Measurements from ENCODE around the gene PROM1. TPM values are rescaled to one million over a fixed set of nuclear protein-coding genes. Genes with fewer than 3 reads are reported as not detected.

Gene PROM1
- total RNA-seq, 1 experiment from 2014 or later = not detected

DNA sequence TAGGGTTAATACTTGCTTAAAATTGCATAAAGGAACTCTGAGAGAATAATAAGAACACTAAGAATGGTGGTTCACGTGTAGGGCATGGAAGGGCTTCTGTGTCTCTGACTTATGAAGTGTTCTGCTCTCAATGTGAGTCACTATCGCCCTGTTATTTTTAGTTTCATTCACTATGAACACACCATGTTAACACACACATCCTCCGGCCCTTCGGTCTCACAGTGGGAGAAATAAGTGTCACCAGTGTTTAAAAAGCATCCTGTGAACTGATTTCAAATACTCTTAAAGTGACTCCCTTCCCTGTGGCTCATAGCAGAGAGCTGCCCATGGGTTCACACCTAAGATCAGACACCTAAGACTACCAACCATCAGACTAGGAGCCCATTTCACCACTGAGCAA is 87.0 kb downstream of the PROM1 start:
- H3K79me2 ChIP-seq (ENCODE audit: low read length) = no peaks in the 10 kb centered on the region

DNA sequence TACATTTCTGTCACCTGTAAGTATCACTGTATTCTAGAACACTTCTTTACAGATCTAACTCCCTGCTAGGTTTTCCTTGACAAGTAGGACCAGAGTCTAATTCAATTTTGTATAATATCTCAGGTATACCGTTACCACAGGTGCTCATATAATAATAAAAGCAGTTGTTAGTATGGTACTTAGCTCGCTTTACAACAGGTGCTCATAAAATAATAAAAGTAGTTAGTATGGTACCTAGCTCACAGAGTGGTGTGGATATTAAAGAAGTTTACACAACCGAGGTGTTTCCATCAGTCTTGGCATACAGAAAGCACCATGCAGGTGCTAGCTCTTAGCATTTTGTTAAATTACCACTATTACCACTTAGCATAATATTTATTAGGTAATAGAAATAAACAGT is 88.0 kb downstream of the PROM1 start:
- H3F3A ChIP-seq (ENCODE audit: low read length, unreplicated experiment) = no peaks in the 10 kb centered on the region
- no peak overlapping the region for H3K4me3 ChIP-seq (ENCODE audit: low read length)
- no TSS peak for BruUV-seq (replicated peaks)
- POLR2A ChIA-PET (ENCODE audit: unreplicated experiment) = no interaction called here
- no peak overlapping the region for H3K27ac ChIP-seq (ENCODE audit: low read length)
- no peak overlapping the region for H3K9ac ChIP-seq (ENCODE audit: low read length)
- no peaks in the 10 kb centered on the region for H4K20me1 ChIP-seq (ENCODE audit: low read length)
- intact Hi-C loops (cut with micrococcal nuclease) = no loop called here
- CTCF ChIA-PET = no interaction called here
- H2AFZ ChIP-seq (ENCODE audit: low read length) = no peak overlapping the region
- no peaks in the 10 kb centered on the region for H3K79me2 ChIP-seq (ENCODE audit: low read length)
- no peak overlapping the region for H3K4me2 ChIP-seq (ENCODE audit: low read length)
- DNase-seq (no peak), ATAC-seq (no peak)
- no peaks in the 10 kb centered on the region for H3K36me3 ChIP-seq (ENCODE audit: low read depth, low read length)
- TF ChIP-seq, protein P1, sequence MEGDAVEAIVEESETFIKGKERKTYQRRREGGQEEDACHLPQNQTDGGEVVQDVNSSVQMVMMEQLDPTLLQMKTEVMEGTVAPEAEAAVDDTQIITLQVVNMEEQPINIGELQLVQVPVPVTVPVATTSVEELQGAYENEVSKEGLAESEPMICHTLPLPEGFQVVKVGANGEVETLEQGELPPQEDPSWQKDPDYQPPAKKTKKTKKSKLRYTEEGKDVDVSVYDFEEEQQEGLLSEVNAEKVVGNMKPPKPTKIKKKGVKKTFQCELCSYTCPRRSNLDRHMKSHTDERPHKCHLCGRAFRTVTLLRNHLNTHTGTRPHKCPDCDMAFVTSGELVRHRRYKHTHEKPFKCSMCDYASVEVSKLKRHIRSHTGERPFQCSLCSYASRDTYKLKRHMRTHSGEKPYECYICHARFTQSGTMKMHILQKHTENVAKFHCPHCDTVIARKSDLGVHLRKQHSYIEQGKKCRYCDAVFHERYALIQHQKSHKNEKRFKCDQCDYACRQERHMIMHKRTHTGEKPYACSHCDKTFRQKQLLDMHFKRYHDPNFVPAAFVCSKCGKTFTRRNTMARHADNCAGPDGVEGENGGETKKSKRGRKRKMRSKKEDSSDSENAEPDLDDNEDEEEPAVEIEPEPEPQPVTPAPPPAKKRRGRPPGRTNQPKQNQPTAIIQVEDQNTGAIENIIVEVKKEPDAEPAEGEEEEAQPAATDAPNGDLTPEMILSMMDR (conservative IDR thresholded peaks at IDR 0.05; ENCODE audit: low read depth, low read length) = no peak
- TF ChIP-seq EZH2 (IDR thresholded peaks at IDR 0.05; ENCODE audit: low read length, unreplicated experiment) (no peak), EZH2phosphoT487 (IDR thresholded peaks at IDR 0.05; ENCODE audit: borderline replicate concordance, low read length) (no peak)
- H3K4me1 ChIP-seq (ENCODE audit: insufficient read depth, low read length) = no peaks in the 10 kb centered on the region
- no peaks in the 10 kb centered on the region for H3K9me2 ChIP-seq (replicated peaks; ENCODE audit: low read length)
- H3K27me3 ChIP-seq (ENCODE audit: low read length) = no peaks in the 10 kb centered on the region
- no peaks in the 10 kb centered on the region for H3K9me3 ChIP-seq (ENCODE audit: low read length)

More for the DNA sequence above, 87.0 kb downstream of the PROM1 start:
- H3K27ac ChIP-seq (ENCODE audit: low read length) = no peak overlapping the region
- no peak overlapping the region for H3K4me3 ChIP-seq (ENCODE audit: low read length)
- H2AFZ ChIP-seq (ENCODE audit: low read length) = no peak overlapping the region
- no peaks in the 10 kb centered on the region for H3K9me2 ChIP-seq (replicated peaks; ENCODE audit: low read length)
- H3K9me3 ChIP-seq (ENCODE audit: low read length) = no peaks in the 10 kb centered on the region
- no peak for ATAC-seq
- H3F3A ChIP-seq (ENCODE audit: low read length, unreplicated experiment) = no peaks in the 10 kb centered on the region
- H3K4me2 ChIP-seq (ENCODE audit: low read length) = no peak overlapping the region
- intact Hi-C loops (cut with micrococcal nuclease) = no loop called here
- DNase-seq = no peak
- TF ChIP-seq EZH2phosphoT487 (IDR thresholded peaks at IDR 0.05; ENCODE audit: borderline replicate concordance, low read length) (no peak), EZH2 (IDR thresholded peaks at IDR 0.05; ENCODE audit: low read length, unreplicated experiment) (no peak)
- TF ChIP-seq, protein P1 (conservative IDR thresholded peaks at IDR 0.05; ENCODE audit: low read depth, low read length) = no peak
- H3K4me1 ChIP-seq (ENCODE audit: insufficient read depth, low read length) = no peaks in the 10 kb centered on the region
- H3K36me3 ChIP-seq (ENCODE audit: low read depth, low read length) = no peaks in the 10 kb centered on the region
- POLR2A ChIA-PET (ENCODE audit: unreplicated experiment) = no interaction called here
- H3K27me3 ChIP-seq (ENCODE audit: low read length) = no peaks in the 10 kb centered on the region
- BruUV-seq (replicated peaks) = no TSS peak
- no peak overlapping the region for H3K9ac ChIP-seq (ENCODE audit: low read length)
- H4K20me1 ChIP-seq (ENCODE audit: low read length) = no peaks in the 10 kb centered on the region
- CTCF ChIA-PET = no interaction called here

DNA sequence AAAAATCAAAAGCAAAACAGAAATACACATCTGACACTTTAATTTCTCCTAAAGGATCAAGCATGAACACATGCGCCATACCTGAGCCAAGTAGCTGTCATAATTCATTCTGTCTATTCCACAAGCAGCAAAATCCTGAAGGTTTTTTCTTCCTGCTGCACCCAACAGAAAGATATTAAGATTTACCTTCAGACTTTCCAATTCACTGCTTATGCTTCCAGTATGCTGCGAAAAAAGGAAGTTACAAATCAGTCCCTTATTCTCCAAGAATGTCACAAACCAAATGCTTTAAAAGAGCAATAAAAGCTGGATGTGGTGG is 91.7 kb downstream of the PROM1 start:
- Histone ChIP-seq H3K9ac (ENCODE audit: low read length) (no peak overlapping the region), H2AFZ (ENCODE audit: low read length) (no peak overlapping the region), H3K9me3 (ENCODE audit: low read length) (no peaks in the 10 kb centered on the region), H3K27ac (ENCODE audit: low read length) (no peak overlapping the region), H3K4me2 (ENCODE audit: low read length) (no peak overlapping the region), H3K36me3 (ENCODE audit: low read depth, low read length) (no peaks in the 10 kb centered on the region), H4K20me1 (ENCODE audit: low read length) (no peaks in the 10 kb centered on the region), H3K4me3 (ENCODE audit: low read length) (no peak overlapping the region), H3K79me2 (ENCODE audit: low read length) (no peaks in the 10 kb centered on the region), H3K4me1 (ENCODE audit: insufficient read depth, low read length) (no peaks in the 10 kb centered on the region), H3K27me3 (ENCODE audit: low read length) (no peaks in the 10 kb centered on the region), H3F3A (ENCODE audit: low read length, unreplicated experiment) (no peaks in the 10 kb centered on the region), H3K9me2 (replicated peaks; ENCODE audit: low read length) (no peaks in the 10 kb centered on the region)
- ATAC-seq (no peak), DNase-seq (no peak)
- intact Hi-C loops (cut with micrococcal nuclease) = no loop called here
- ChIA-PET POLR2A (ENCODE audit: unreplicated experiment) (no interaction called here), CTCF (no interaction called here)
- no TSS peak for BruUV-seq (replicated peaks)
- TF ChIP-seq, protein P1 (conservative IDR thresholded peaks at IDR 0.05; ENCODE audit: low read depth, low read length) = no peak
- no peak for TF ChIP-seq EZH2phosphoT487 (IDR thresholded peaks at IDR 0.05; ENCODE audit: borderline replicate concordance, low read length)
- no peak for TF ChIP-seq EZH2 (IDR thresholded peaks at IDR 0.05; ENCODE audit: low read length, unreplicated experiment)
